GM12865 (cell line): ENCODE data around the gene CCDC12.

Source experiments
- DNase-seq: peaks from one replicate; pipeline ENCODE4 v3.0.0; 2010; ENCODE audit warnings: low read depth
- H3K4me3 ChIP-seq: 2 replicates; pipeline ENCODE4 v1.5.1; 2011; ENCODE audit warnings: mild to moderate bottlenecking, low read depth, low read length, control low read depth
- CTCF ChIP-seq: IDR thresholded peaks from 2 replicates; pipeline ENCODE4 v1.5.1; 2011; ENCODE audit warnings: low read length, control low read depth, low read depth, inconsistent platforms; ENCODE audit not compliant: insufficient read depth; ENCODE audit errors: missing control alignments

Gene CCDC12

GRCh38 chr3:46876313-46877300 lies 99.9 kb downstream of the CCDC12 start:
- TF ChIP-seq CTCF = no peak
- H3K4me3 ChIP-seq = no peak overlapping the region
- no peak for DNase-seq

- H3K4me3 ChIP-seq = no peak overlapping the region
- TF ChIP-seq CTCF = no peak
- no peak for DNase-seq
These were observed 101.0 kb downstream of the CCDC12 start for GRCh38 chr3:46875560-46875959.

GRCh38 chr3:46874430-46874829 lies 102.1 kb downstream of the CCDC12 start:
- no peak for DNase-seq
- no peak for TF ChIP-seq CTCF
- H3K4me3 ChIP-seq = no peak overlapping the region

- DNase-seq = no peak
- TF ChIP-seq CTCF = no peak
- no peak overlapping the region for H3K4me3 ChIP-seq
These were observed 103.0 kb downstream of the CCDC12 start for GRCh38 chr3:46873521-46873920.
